HG03060 (cell line): Measurements from ENCODE around the gene SLC6A13.

Experiments
- ATAC-seq: cut with Tn5 transposase; IDR thresholded peaks from one replicate; pipeline ENCODE4 v1.9.1; 2021; ENCODE audit warnings: low read depth, moderate number of reproducible peaks; ENCODE audit not compliant: unreplicated experiment

The SLC6A13 gene

DNA sequence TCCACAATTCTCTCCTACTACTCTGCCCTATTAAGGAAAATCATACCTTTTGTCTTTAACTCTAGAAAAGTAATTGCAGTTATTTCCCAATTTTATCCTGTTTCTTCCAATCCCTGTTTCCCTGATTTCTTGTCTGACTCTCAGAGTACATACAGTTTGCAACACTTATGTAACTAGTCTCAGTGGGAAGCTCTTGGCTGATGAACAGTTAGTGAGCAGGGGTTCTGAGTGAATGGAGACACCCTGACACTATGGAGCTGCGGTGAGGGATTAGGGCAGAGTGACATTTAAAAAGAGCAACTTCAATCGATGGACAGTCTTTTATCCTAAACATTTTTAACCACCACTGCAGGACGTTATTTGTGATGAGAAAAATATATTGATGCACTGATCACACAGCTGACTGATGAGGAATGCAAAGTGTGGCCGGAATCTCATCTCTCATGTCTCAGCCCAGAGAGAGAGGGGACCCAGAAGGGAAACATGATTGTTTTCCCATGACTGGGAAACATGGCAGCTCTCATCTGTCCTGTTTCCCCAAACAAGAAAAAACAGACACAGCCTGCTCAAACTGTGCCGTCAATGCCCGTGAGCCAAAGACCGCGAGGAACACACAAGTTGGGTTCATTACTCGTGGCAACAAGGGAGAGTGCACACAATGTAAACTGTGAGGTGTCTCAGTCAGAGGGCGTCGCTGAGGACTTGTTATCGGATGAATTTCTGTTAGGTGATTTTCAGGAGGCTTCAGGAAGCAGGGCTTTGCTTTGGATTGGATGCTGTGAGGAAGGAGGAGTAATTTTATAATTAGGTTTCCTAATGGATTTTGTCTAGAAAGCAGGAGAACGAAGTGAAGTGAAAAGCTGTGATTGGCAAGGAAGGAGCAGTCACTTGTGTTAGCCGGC is 5.2 kb upstream of the SLC6A13 start:
- ATAC-seq, result no peak

DNA sequence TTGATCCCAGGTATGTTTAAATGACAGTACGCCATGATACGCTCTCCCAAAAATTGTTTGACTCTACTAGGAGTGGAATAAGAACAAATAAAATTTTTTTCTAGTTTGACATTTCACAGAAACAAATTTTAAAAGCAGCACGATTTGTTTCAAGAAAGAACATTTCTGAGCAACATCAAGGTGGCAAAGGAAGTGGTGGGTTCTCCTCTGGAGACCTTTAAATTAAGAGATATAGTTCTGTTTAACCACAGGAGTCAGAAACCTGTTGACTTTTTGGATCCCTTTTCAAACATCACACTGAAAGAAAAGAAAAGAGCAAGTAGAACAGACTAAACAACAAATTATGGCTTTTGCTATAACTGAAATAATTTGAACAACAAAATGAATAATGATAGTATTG is 2.5 kb upstream of the SLC6A13 start:
- no peak for ATAC-seq

DNA sequence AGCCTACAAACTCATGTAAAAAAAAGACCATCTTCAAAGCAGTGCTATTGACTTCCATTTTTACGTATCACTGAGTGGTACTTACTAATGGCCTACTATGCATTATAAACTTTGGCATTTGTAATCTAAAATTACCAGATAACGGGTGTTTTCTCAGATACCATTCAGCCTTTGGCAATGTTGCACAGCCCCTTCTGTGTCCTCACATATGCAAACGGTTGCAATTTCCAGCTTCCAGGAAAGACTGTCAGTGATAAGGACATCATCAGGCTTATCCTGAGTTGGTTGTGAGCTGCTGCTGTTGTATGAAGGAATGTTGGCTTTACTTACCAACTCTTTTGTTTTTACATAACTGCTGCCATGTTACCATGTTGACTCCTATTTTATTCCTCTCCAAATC is 1.6 kb upstream of the SLC6A13 start:
- ATAC-seq, result no peak

DNA sequence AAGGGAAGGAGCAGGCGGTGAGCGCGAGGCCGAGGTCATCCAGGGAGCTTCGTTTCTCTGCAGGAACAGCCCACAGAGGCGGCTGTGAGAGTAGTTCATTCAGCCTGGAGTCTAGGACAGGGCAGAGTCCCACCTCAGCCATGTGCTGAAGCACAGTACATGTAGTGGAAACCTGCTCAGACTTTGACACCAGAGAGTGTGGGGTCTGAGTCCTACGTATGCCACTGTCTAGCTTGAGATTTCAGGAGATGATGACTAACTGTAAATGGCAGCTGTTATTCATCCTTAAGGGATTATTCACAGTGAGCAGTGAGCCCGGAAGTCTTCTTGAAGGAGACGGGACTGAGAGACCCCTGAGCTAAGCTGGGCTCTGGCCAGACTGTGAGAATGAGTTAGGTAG is 938 bp upstream of the SLC6A13 start:
- no peak for ATAC-seq

DNA sequence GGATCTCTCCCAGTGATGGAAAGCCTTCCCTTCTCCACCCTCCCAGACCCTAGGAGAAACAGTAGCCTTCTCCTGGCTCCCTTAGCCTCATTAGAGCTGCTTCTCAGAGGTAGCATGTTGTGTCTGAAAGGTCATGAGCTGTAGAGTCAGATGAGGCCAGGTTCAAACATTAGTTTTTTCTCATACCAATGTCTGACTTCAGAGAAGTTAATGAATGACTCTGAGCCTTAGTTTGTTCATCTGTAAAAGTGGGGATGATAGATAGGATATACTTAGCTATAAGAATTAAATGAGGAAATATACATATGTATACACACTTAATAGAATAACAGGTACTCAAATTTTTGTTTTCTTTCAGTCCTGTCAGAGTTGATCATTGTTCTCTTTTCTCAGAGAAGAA is 523 bp downstream of the SLC6A13 start:
- no peak for ATAC-seq

DNA sequence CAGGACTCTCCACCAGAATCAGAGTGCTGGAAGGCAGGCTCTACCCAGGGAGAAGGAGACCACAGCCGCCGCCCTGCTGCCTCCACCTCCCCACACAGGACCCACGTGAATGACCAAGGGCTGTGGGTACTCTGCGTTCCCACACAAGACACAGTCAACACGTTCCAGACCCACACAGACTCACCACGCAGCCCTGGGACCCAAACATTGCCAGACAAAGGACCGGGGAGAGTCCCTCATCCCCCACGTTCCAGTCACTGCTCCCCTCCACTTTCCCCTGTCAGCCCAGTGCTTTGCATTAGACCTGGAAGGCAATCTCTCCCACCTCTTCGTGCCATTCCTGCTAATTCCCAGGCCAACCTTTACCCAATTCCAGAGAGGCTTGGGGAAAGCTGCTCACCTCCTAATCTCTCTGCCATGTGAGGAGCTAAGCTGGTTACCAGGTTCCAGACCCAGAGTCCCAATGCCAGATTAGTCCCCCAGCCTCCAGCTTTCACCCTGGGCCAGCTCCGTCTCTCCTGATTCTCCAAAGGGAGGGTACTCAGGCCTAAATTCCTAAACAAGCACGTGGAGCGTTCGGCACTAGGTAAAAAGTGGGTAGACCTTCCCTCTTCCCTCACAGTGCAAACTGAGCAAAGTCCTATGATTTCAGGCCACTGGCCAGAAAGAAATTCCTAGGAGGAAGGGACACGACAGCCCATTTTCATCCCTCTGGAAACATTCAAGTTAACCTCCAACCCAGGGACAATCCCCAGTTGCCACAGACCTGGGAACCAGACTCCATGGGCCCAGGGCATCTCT is 4.9 kb downstream of the SLC6A13 start:
- ATAC-seq, result no peak

DNA sequence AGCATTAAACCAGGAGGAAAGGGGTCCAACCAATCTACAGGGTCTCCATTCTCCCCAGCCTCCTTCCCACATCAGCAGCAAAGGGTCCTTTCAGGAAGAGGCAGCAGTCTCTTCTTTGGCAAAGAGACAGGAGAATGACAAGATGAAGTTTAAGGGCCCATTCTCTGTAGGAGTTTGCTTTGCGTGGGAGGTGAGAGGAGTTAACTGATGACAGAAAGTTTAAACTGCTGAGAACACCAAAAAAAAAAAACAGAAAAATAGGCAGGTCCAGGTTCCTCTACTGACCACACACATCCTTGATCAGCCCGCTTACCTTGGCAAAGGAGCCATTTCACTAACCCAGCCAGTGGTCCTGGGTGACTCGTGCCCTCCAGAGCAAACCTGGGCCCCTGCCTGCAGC is 5.7 kb downstream of the SLC6A13 start:
- ATAC-seq, result no peak

DNA sequence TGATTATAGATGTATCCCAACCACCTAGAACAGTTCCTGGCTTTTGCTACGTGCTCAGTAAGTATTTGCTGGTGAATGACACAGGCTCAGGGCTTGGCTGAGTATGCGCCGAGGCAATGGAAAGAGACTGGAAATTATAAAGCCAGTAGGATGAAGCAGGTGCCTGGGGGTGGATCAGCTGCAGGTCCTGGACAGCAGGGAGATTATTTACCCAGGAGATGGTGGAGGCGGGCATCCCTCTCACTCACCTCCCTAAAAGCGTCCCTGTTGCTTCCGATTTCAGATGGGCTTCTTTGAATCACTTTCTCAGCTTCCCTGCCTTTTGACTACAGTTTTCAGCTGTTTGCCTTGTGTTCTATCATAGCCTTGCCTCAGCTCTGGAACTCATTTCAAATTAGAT is 6.4 kb downstream of the SLC6A13 start:
- ATAC-seq, result no peak

DNA sequence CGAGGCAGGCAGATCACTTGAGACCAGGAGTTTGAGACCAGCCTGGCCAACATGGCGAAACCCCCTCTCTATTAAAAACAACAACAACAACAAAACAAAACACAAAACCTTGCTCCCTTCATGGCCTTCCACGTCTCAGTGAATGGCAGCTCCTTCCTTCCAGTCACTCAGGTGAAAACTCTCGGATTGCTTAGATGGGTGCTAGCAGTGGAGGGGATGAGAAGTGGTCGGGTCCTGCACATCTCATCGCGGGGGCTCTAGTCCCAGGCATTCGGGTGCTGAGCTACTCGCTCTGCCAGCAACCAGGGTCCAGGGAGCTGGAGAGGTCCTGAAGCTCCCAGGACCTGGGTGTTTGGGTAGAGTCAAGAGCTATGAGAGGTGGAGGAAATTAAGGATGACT is 7.7 kb downstream of the SLC6A13 start:
- ATAC-seq, result no peak

DNA sequence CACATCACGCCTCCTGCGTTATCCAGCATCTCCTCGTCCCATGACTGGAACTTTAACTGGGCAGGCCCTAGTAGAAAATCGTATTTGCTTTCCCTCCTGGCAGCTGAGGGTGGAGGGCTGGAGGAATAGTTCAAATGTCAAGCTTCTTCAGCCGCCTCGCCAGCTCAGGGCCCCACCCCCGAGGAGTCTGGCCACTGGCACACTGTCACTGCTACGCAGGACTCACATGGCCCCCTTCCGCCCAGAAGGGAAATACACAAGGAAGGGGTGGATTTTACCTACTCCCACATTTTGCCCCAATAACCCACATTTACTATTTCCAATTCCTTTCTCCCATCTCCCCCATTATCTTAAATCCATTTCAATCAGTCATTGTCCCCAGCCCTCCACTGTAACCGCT is 8.6 kb downstream of the SLC6A13 start:
- ATAC-seq, result no peak

DNA sequence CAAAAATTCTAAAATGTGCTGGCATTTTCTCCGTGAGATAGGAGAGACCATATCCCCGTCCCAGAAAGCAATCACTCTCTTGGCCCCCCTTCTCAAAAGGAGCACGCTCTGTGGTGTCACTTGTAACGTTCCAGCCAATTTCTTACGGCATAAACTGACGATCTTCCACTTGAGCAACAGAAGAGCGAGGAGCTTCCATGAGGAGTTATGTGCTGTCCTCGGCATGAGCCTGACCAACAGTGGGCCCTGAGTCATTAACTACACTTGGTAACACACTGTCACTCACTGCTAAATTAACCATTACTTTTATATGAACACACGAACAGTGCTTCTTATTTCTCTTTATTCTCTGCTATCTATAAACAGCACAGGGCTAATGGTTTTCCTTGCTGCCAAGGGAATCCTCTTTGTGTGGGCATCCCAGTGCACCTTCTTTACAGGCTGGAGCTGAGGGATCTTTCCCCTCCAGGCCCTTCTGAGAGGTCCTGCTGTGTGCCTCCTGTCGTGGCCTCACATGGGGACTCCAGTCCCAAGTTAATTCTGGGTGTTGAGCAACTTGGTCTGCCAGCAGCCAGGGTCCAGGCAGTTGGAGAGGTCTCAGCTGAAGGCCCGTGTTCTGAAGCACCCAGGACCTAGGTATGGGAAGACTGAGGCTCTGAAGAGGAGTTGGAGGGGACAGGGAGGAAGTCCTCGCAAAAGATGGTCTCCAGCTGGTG is 9.4 kb downstream of the SLC6A13 start:
- no peak for ATAC-seq

DNA sequence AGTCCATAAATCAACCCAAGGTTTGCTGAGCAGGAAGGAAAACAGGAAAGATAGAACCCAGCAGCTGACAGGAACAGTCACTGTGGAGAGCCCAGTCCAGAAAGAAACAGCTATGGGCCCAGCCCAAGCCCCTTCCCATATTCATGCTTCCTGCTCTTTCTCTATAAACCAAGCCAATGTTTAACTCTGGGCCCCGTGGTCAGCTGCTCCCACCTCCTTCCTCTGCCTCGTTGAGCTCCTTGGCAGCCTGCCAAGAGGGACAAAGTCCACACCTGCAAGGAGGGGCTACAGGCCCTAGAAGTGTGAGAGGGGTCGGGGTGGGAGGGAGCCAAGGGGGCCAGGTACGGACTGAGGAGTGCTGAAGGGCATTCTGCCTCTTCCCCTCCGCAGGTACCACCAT is 10.0 kb downstream of the SLC6A13 start:
- no peak for ATAC-seq

DNA sequence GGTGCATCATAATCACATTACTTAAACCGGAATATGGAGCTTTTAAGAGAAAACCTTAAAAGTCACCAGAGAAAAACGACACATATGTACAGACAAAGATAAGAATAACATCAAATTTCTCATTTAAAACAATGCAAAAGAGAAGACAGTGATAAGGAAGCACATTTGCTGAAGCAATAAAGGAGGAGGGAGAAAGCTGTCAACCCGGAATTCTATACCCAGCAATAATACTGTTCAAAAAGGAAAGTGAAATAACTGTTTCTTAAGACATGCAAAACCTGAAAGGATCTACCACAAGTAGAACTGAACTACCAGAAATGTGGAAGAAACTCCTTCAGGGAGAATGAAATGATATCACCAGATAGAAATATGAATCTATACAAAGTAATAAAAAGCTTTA is 15.4 kb downstream of the SLC6A13 start:
- no peak for ATAC-seq

DNA sequence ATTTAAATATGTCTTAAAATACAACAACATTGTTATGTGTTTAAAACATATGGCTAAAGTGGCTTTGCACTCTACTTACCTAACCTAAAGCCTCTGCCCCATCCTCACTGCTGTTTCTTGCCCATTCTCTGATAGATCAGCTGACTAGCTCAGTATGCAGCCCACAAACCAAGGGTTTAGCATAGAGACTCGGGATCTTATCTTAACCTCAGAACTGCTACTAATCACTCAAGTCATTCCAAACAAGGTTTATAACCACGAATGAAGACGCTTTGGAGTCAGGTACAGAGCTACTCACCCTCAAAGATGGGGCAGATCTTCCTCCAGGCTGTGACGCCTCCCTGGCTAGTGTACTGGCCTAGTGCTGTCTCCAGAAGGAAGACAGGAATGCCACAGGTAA is 19.3 kb downstream of the SLC6A13 start:
- no peak for ATAC-seq

DNA sequence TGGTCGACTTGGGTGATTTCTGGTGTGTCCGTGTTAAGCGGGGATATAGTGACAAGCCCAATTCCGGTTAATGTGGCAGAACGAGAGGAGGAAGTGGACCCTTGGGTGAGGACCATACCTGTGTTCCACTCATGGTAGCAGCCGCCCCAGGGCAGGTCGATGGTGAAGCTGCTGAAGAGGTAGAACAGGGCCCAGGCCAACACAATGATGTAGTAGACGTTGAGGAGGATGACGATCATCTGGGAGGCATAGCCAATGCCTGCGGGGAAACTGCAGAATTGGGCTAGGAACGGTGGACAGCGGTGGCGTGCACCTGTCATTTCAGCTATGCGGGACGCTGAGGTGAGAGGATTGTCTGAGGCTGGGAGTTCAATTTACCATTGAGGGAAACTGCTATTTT is 20.1 kb downstream of the SLC6A13 start:
- no peak for ATAC-seq

DNA sequence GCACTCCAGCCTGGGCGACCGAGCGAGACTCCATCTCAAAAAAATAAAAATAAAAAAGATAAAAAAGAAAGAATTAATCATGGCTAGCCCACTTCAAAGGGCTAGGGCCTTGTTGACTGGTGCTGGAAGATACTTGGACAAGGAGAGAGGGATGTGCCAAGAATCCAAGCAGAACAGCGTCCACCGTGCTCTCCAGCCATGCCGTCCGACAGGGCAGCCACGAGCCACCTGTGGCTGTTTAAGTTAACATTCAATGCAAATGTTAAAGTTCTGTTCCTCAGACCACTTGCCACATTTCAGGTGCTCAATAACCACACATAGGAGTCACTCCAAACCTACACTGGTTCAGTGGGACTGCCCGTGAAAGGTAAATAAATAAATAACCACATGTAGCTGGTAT is 21.4 kb downstream of the SLC6A13 start:
- no peak for ATAC-seq

DNA sequence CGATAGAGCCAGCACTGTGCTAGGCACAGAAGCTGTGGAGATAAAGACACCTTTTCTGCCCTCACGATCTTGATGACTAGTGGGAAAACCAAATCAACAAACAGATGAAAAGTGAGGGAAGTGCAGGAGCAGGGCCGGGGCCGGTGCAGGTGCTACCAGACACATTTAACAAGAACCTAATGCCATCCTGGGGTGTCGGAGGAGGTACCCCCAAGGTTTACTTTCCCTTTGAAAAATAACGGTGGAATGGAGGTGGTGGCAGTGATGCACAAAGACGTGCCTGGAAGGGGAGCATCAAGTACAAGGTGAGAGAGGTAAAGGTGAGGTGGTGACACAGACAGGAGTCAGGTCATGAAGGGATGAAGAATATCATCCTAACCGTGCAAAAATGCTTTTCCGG is 22.1 kb downstream of the SLC6A13 start:
- ATAC-seq, result no peak

DNA sequence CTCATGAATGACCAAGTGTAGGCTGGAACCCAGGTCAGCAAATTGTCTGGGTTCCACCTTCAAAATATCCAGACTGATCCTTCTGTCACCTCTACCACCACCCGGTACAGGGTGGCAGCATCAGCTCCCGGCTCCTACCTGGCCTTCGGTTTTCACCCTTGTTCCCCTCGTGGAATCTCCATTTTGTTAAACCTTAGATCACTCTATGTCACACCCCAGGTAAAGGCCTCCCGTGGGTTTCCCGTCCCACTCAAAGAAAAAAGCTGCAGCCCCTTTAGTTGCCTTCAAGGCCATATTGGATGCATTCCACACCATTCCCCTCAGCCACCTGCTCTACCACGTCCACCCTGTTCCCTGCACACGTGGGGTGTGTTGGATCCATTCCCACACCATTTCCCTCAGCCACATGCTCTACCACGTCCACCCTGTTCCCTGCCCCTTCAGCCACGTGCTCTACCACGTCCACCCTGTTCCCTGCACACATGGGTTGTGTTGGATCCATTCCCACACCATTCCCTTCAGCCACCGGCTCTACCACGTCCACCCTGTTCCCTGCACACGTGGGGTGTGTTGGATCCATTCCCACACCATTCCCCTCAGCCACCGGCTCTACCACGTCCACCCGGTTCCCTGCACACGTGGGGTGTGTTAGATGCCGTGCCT is 23.8 kb downstream of the SLC6A13 start:
- no peak for ATAC-seq

DNA sequence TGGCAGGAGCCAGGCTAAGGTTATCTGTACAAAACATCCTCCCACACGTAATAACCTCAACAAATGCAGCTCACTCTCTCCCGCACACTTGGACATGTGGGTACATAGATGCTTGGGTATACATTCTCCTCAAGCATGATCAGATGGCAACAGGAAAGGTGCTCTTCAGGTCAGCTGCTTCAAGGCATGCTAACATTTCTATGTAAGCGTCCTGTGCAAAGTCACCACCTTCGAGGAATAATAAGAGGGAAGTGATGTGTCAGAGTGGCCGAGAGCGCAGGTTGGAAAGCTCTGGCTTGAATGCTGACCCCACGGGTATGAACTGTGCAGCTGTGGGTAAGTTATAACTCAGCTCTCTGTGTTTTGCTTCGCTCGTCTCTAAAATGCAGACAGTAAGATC is 24.5 kb downstream of the SLC6A13 start:
- no peak for ATAC-seq

DNA sequence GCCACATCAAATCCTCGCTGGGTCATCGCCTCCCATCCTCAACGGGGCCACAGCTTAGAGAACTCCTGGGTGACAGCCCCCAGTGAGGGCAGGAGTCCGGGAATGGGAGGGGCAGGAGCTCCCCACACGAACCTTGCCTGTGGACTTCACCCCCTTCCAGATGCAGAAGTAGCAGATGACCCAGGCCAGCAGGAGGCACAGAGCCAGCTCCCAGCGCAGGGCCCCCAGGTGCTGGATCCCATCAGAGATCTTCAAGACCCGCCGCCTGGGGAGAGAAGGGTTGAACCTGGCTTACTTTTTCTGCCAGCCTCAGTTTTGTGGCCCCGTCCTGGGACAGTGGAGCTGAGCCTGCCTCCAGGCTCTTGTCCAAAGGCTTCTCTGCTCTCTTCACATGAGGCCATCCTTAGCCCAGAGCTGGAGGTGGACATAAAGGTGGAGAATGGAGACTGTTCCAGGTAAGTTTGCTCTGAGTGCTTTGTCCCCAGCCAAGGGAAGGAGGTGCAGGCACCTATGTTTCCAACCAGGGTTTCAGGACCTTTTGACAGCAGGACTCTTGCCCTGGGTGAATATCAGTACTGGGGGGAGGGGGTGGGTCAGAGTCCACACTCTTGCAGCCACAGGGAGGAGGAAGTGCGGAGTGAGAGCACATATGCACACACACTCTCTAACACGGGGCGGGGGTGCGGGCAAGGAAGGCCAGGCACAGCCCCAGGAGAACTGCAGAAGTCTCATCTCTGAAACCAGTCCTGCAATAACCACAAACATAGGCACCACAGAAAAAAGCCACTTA is 25.4 kb downstream of the SLC6A13 start:
- no peak for ATAC-seq
